Spleen (tissue), 13 donors: ENCODE data around the gene STXBP5L. TPM values are rescaled to one million over a fixed set of nuclear protein-coding genes. Genes with fewer than 3 reads are reported as not detected.

Source experiments
- DNase-seq: peaks from one replicate; pipeline ENCODE4 v3.0.0-alpha.2; 2020
- H3K27ac ChIP-seq, 8 donors: fragments of 200-600 bp; sonication (generic) in 7 of 8; 1 replicate in 4 of 8; 2 replicates in 4 of 8; pipeline versions ENCODE4 v1.5.0 to v1.8.0; 2016 to 2021; ENCODE audit warnings: inconsistent platforms in 4 of 8, mild to moderate bottlenecking in 4 of 8, moderate library complexity in 1 of 8
- H3K27me3 ChIP-seq, 7 donors: fragments of 200-600 bp; sonication (generic) in 6 of 7; replicated peaks in 1 of 7; 1 replicate in 4 of 7; 2 replicates in 3 of 7; pipeline versions ENCODE4 v1.5.0 to v1.8.0; 2016 to 2021; ENCODE audit warnings: inconsistent platforms in 3 of 7, mild to moderate bottlenecking in 1 of 7
- H3K36me3 ChIP-seq, 6 donors: fragments of 200-600 bp; sonication (generic) in 5 of 6; 1 replicate in 4 of 6; 2 replicates in 2 of 6; pipeline versions ENCODE4 v1.5.0 to v1.8.0; 2016 to 2021; ENCODE audit warnings: inconsistent platforms in 2 of 6
- H3K4me1 ChIP-seq, 6 donors: fragments of 200-600 bp; sonication (generic) in 5 of 6; 1 replicate in 3 of 6; 2 replicates in 3 of 6; pipeline versions ENCODE4 v1.5.0 to v1.8.0; 2016 to 2021; ENCODE audit warnings: inconsistent platforms in 3 of 6
- H3K4me3 ChIP-seq, 8 donors: fragments of 200-600 bp; sonication (generic) in 7 of 8; 1 replicate in 4 of 8; 2 replicates in 4 of 8; pipeline versions ENCODE4 v1.5.0 to v1.8.0; 2016 to 2021; ENCODE audit warnings: inconsistent platforms in 4 of 8, mild to moderate bottlenecking in 4 of 8, moderate library complexity in 2 of 8
- H3K9me3 ChIP-seq, 8 donors: fragments of 200-600 bp; sonication (generic) in 7 of 8; 1 replicate in 4 of 8; 2 replicates in 4 of 8; pipeline versions ENCODE4 v1.5.0 to v1.8.0; 2016 to 2021; ENCODE audit warnings: inconsistent platforms in 4 of 8
- POLR2A ChIP-seq, 3 donors: fragments of 450-650 bp; IDR thresholded peaks; one replicate each; pipeline ENCODE4 v1.5.1; 2017; ENCODE audit warnings: antibody characterized with exemption in 3 of 3, mild to moderate bottlenecking in 1 of 3
- POLR2AphosphoS5 ChIP-seq, 3 donors: sonication (generic); formaldehyde crosslinking; IDR thresholded peaks; one replicate each; pipeline ENCODE4 v1.5.1; 2017; ENCODE audit warnings: antibody characterized with exemption in 3 of 3
- WGBS, 5 donors: extraction: QIAGEN DNeasy Blood & Tissue Kit in 3 of 5; methylation state at CpG; one replicate each; pipeline versions ENCODE4 v1.1.5 to v1.1.7; 2013 to 2018; 5-methylcytosine and 5-hydroxymethylcytosine counted together
- intact Hi-C: fragments of 100-400 bp; cut with DNase I; formaldehyde crosslinking; loops from one replicate; pipeline ENCODE4 v1.15.0; 2023; ENCODE audit warnings: low total_unique reads
- long read RNA-seq, 2 donors: transcript quantifications; one replicate each; lab custom pipeline, GENCODE V29; 2026
- polyA plus RNA-seq, 3 donors: library from polyadenylated mRNA; stranded (reverse); fragments of 200-250 nt; gene quantifications; one replicate each; pipeline ENCODE4 v1.2.1, GENCODE V29; 2013
- total RNA-seq, 7 donors: library from RNA; depleted of rRNA in 3 of 7; stranded (reverse); fragments of >200 nt in 3 of 7; fragmentation: NEBNext Ultra II Directional in 4 of 7; extraction: Animal tissue kit (Norgen Biotek cat#: 25700) in 4 of 7; gene quantifications; one replicate each; pipeline versions ENCODE4 v1.1.0 to v1.2.1, GENCODE V29; 2016 to 2021
- TF ChIP-seq, protein P1 (sequence below), 11 experiments: fragments of 200-600 bp in 7 of 11; fragments of 450-650 bp in 4 of 11; sonication (generic) in 4 of 11; IDR thresholded peaks in 8 of 11; conservative IDR thresholded peaks in 3 of 11; 1 replicate in 7 of 11; 2 replicates in 4 of 11; pipeline versions ENCODE4 v1.4.0 to v1.8.0; 2016 to 2021; ENCODE audit warnings: antibody characterized with exemption in 11 of 11, inconsistent platforms in 4 of 11, mild to moderate bottlenecking in 1 of 11
- donor health status: healthy with polysubstance abuse.
- donor health status: DM: no; HTN: no; CAD: no; lungs with moderate emphysema.
- donor health status: DM: no; HTN: no; CAD: no.
- donor health status: Bipolar disorder and iron deficiency.
- donor health status: healthy.
- donor health status: DM: no; HTN: no; CAD: no.
- donor health status: DM: yes; HTN: yes; CAD: no.

Gene STXBP5L
- under 1 TPM in 2 of 7 donors, not detected in 5; 0.32 to 0.34 TPM for total RNA-seq
- polyA plus RNA-seq = not detected
- long read RNA-seq, donor 1 = 0 reads
- long read RNA-seq, donor 2 = 0 reads

DNA sequence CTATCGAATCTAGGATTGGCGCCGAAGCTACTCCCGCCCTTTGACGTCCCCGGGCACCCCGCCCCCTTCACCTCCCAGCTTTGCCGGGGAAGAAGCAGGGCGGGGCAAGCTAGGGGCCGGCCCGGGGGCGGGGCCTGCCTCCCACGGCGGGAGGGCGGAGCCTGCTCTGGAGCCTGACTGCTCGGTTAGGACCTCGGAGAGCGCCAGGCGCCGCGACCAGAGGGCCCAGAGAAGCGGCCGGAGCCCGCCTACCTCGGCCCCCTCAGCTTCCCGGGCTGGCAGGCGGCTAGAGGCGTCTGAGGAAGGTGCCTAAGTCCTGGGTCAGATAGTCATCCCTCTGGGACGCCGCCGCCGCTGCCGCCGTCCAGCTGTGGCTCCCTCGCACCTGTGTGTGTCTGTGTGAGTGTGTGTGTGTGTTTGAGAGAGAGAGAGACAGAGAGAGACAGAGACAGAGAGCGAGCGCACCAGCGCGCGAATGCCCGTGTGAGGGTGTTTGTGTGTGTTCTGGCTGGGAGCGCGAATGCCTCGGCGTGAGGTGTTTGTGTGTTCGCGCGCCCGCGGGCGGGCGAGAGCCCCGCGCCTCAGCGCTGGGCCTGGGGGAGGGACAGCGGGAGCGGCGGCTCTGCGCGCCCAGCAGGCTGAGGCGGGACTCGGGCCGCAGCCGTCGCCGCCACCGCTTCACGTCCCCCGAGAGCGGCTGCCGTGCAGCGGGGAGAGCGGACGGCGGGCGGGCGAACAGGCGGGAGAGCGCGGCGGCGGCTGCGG is at the start of gene STXBP5L:
TSS of gene STXBP5L (plus strand) at position 176 of the 765 bp plus-strand sequence. CDS start 1,374 bp downstream, outside the sequence.
- intact Hi-C loops = no loop called here
- DNase-seq = peak; percentile 81

GRCh38 chr3:120858521-120858920 is 49.5 kb upstream of the STXBP5L start:
- WGBS, 5 donors = 87 to 94% (median 89%) methylated on average over 3 of the region's 3 CpGs
- intact Hi-C loops = no loop called here

More for the DNA sequence above, at the start of gene STXBP5L:
- Histone ChIP-seq H3K9me3 (no peaks in the 10 kb centered on the region), H3K27ac (no peak within 1 kb of the TSS), H3K4me3 (peak within 1 kb of the TSS; percentile 5 to 61 (median 30)), H3K36me3 (no peaks in the 10 kb centered on the region), H3K27me3 (peaks cover 2 to 78% (median 52%) of the 10 kb centered on the region in 7 donors), H3K4me1 (peaks cover 12 to 23% (median 19%) of the 10 kb centered on the region in 6 donors)
- WGBS, 5 donors = 1 to 3% (median 1%) methylated on average over 56 to 83 of the region's 83 CpGs
- TF ChIP-seq POLR2AphosphoS5 (IDR thresholded peaks at IDR 0.05) = peak in 1 of 3 donors; percentile 45
- TF ChIP-seq, protein P1, sequence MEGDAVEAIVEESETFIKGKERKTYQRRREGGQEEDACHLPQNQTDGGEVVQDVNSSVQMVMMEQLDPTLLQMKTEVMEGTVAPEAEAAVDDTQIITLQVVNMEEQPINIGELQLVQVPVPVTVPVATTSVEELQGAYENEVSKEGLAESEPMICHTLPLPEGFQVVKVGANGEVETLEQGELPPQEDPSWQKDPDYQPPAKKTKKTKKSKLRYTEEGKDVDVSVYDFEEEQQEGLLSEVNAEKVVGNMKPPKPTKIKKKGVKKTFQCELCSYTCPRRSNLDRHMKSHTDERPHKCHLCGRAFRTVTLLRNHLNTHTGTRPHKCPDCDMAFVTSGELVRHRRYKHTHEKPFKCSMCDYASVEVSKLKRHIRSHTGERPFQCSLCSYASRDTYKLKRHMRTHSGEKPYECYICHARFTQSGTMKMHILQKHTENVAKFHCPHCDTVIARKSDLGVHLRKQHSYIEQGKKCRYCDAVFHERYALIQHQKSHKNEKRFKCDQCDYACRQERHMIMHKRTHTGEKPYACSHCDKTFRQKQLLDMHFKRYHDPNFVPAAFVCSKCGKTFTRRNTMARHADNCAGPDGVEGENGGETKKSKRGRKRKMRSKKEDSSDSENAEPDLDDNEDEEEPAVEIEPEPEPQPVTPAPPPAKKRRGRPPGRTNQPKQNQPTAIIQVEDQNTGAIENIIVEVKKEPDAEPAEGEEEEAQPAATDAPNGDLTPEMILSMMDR (IDR thresholded peaks at IDR 0.05 in 8 of 11, conservative IDR thresholded peaks at IDR 0.05 in 3 of 11) = no peak

DNA sequence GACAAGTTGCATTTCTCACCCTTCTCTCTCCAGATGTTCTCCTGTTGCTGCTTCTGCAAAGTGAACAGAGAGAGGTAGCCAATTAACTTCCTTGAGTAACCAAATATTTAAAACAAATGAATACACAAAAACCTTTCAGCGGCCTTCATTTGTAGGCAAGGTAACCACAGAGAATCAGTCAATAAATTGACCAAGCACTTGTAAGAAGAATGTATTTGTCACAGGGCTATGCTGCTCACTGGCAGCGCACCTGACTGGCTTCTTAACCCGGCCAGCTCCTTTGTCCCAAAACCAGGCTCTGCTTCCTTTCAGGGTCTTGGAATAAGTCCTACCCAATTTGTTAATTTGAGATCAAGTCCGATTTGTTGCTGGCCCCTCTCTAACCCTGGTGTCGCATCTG is 43.5 kb upstream of the STXBP5L start:
- DNase-seq = no peak
- WGBS, 5 donors = 80 to 89% (median 85%) methylated on average over 5 of the region's 5 CpGs
- Histone ChIP-seq H3K4me3 (no peak overlapping the region), H3K36me3 (no peaks in the 10 kb centered on the region), H3K27me3 (peaks cover 0 to 4% (median 0%) of the 10 kb centered on the region in 7 donors), H3K4me1 (no peaks in the 10 kb centered on the region), H3K27ac (no peak overlapping the region), H3K9me3 (no peaks in the 10 kb centered on the region)
- TF ChIP-seq POLR2AphosphoS5 (IDR thresholded peaks at IDR 0.05) (no peak), POLR2A (IDR thresholded peaks at IDR 0.05) (no peak)
- TF ChIP-seq, protein P1 (IDR thresholded peaks at IDR 0.05 in 8 of 11, conservative IDR thresholded peaks at IDR 0.05 in 3 of 11) = no peak
- intact Hi-C loops = no loop called here

More at GRCh38 chr3:120858521-120858920, 49.5 kb upstream of the STXBP5L start:
- peaks cover 0 to 4% (median 0%) of the 10 kb centered on the region in 7 donors for H3K27me3 ChIP-seq
- DNase-seq = no peak
- no peaks in the 10 kb centered on the region for H3K9me3 ChIP-seq
- H3K4me3 ChIP-seq = no peak overlapping the region
- TF ChIP-seq POLR2AphosphoS5 (IDR thresholded peaks at IDR 0.05) (no peak), POLR2A (IDR thresholded peaks at IDR 0.05) (no peak)
- TF ChIP-seq, protein P1 (IDR thresholded peaks at IDR 0.05 in 8 of 11, conservative IDR thresholded peaks at IDR 0.05 in 3 of 11) = no peak
- no peaks in the 10 kb centered on the region for H3K36me3 ChIP-seq
- H3K27ac ChIP-seq = no peak overlapping the region
- no peaks in the 10 kb centered on the region for H3K4me1 ChIP-seq

- no peak for TF ChIP-seq POLR2A (IDR thresholded peaks at IDR 0.05)
- intact Hi-C loops = no loop called here
- 34 to 63% (median 60%) methylated on average over 1 of the region's 1 CpG for WGBS, 5 donors
Observed at GRCh38 chr3:120875507-120875906, 32.5 kb upstream of the STXBP5L start.

More at GRCh38 chr3:120875507-120875906, 32.5 kb upstream of the STXBP5L start:
- H3K27me3 ChIP-seq = peaks cover 0 to 4% (median 0%) of the 10 kb centered on the region in 7 donors
- H3K9me3 ChIP-seq = no peaks in the 10 kb centered on the region
- no peak overlapping the region for H3K4me3 ChIP-seq
- no peaks in the 10 kb centered on the region for H3K36me3 ChIP-seq
- no peak overlapping the region for H3K27ac ChIP-seq
- H3K4me1 ChIP-seq = no peaks in the 10 kb centered on the region
- no peak for DNase-seq
